Retinal pigment epithelial cell (primary cell): ENCODE data around the gene HLA-G.

Experiments
- DNase-seq: peaks from one replicate; pipeline ENCODE4 v3.0.0-alpha.2; 2010; ENCODE audit warnings: low read depth
- H3K4me3 ChIP-seq: 2 replicates; pipeline ENCODE4 v1.5.1; 2011; ENCODE audit warnings: mild to moderate bottlenecking, low read length, control low read depth, moderate library complexity
- TF ChIP-seq, protein P1 (sequence below): conservative IDR thresholded peaks from 2 replicates; pipeline ENCODE4 v1.5.1; 2011; ENCODE audit warnings: low read depth, low read length, control low read depth, inconsistent platforms

HLA-G gene

DNA sequence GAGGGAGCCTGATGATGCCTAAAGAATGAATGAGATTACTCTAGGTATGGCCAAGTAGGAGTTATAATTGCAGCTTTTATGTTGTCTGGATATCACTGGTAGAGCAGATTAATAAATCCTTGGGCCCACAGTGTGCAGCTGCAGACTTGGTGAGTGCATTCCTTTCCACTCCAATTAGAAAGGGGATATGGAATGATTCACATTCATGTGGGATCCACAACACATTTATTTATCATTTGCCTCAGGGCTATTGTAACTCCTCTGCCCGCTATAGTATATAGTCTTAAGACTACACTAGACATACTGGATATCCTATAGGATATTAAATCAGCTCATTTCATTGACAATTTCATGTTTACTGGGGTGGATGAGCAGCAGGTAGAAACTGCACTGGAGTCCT is 11.6 kb upstream of the HLA-G start:
- TF ChIP-seq, protein P1, sequence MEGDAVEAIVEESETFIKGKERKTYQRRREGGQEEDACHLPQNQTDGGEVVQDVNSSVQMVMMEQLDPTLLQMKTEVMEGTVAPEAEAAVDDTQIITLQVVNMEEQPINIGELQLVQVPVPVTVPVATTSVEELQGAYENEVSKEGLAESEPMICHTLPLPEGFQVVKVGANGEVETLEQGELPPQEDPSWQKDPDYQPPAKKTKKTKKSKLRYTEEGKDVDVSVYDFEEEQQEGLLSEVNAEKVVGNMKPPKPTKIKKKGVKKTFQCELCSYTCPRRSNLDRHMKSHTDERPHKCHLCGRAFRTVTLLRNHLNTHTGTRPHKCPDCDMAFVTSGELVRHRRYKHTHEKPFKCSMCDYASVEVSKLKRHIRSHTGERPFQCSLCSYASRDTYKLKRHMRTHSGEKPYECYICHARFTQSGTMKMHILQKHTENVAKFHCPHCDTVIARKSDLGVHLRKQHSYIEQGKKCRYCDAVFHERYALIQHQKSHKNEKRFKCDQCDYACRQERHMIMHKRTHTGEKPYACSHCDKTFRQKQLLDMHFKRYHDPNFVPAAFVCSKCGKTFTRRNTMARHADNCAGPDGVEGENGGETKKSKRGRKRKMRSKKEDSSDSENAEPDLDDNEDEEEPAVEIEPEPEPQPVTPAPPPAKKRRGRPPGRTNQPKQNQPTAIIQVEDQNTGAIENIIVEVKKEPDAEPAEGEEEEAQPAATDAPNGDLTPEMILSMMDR, result no peak
- no peak overlapping the region for H3K4me3 ChIP-seq
- DNase-seq, result no peak

DNA sequence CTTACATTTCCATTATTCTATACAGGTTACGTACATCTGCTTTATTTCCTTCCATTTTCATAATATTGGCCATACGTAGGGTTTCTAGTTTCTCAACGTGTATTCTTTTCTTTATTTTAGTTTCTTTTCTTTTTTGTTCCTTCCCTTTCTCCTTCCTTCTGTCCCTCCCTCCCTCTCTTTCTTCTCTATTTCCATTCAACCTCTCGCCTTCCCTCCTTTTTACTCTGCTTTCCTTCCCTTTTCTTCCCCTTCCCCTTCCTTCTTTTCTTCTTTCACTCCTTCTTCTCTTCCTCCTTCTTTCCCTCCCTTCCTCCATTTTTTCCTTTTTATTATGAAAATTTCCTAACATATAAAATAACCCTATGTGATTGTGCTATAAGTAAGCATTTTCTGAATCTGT is 8.7 kb upstream of the HLA-G start:
- TF ChIP-seq, protein P1, result no peak
- H3K4me3 ChIP-seq, result no peak overlapping the region
- DNase-seq, result no peak

DNA sequence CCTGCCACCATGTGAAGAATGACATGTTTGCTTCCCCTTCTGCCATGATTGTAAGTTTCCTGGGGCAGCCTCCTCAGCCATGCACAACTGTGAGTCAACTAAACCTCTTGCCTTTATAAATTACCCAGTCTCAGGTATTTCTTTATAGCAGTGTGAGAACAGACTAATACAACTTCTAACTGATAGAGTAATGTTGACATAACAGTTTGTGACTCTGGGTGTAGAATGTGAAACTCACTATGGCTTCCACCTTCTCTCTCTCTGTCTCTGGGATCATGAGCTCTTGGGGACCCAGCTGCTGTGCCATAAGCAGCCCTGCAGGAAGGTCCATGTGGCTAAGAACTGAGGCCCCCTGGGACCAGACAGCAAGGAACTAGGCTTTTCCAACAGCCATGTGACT is 3.5 kb upstream of the HLA-G start:
- TF ChIP-seq, protein P1, result no peak
- H3K4me3 ChIP-seq, result no peak overlapping the region
- DNase-seq, result no peak

DNA sequence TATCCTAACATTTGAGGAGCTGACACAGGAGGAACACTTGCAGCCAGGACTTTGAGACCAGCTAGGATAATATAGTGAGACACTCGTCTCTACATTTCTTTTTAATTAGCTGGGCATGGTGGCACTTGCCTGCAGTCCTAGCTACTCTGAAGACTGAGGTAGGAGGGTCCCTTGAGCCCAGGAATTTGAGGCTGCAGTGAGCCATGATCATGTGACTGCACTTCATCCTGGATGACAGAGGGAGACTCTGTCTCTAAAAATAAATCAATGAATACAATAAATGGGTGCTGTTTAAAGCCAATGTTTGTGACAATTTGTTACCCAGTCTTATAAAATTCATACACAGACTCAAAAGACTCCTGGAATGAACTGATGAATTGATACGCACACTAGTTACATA is 1.8 kb upstream of the HLA-G start:
- TF ChIP-seq, protein P1, result no peak
- DNase-seq, result no peak
- H3K4me3 ChIP-seq, result no peak overlapping the region

DNA sequence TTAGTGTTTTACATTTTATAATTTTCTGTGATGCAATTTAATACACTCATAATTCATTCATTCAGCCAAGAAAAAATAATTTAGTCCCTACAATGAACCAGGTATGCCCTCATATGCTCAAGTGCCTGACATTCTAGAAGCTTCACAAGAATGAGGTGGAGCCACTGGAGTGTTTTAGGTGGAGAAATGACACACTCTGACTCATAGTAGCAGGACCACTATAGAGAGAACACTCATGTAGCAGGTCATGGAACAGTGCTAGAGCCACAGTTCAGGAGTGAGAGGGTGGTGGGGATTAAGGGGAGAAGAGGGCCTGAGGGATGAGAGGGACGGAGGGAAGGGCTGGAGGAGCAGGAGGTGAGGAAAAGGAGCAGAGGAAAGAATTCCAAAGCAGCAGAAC is 1.4 kb upstream of the HLA-G start:
- no peak overlapping the region for H3K4me3 ChIP-seq
- DNase-seq, result no peak
- TF ChIP-seq, protein P1, result no peak

DNA sequence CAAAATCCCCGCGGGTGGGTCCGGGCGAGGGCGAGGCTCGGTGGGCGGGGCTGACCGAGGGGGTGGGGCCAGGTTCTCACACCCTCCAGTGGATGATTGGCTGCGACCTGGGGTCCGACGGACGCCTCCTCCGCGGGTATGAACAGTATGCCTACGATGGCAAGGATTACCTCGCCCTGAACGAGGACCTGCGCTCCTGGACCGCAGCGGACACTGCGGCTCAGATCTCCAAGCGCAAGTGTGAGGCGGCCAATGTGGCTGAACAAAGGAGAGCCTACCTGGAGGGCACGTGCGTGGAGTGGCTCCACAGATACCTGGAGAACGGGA is 809 bp downstream of the HLA-G start:
- DNase-seq, result no peak
- H3K4me3 ChIP-seq, result no peak overlapping the region
- TF ChIP-seq, protein P1, result no peak

DNA sequence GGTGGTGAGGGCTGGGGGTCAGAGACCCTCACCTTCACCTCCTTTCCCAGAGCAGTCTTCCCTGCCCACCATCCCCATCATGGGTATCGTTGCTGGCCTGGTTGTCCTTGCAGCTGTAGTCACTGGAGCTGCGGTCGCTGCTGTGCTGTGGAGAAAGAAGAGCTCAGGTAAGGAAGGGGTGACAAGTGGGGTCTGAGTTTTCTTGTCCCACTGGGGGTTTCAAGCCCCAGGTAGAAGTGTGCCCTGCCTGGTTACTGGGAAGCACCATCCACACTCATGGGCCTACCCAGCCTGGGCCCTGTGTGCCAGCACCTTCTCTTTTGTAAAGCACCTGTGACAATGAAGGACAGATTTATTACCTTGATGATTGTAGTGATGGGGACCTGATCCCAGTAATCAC is 2.1 kb downstream of the HLA-G start:
- no peak overlapping the region for H3K4me3 ChIP-seq
- TF ChIP-seq, protein P1, result no peak
- no peak for DNase-seq
